KOPT-K1 (cell line): ENCODE data around the gene SETDB2.

Experiments used
- H3K27ac ChIP-seq: fragments of 200-600 bp; sonication (generic); 2 replicates; pipeline ENCODE4 v1.5.1; 2016; ENCODE audit warnings: antibody characterized with exemption, mild to moderate bottlenecking, low read depth, low read length; ENCODE audit not compliant: poor library complexity, severe bottlenecking
- H3K36me3 ChIP-seq: fragments of 200-600 bp; sonication (generic); 2 replicates; pipeline ENCODE4 v1.5.1; 2017; ENCODE audit warnings: antibody characterized with exemption, mild to moderate bottlenecking, low read length, moderate library complexity; ENCODE audit not compliant: insufficient read depth
- H3K9me3 ChIP-seq: fragments of 200-600 bp; sonication (generic); 2 replicates; pipeline ENCODE4 v1.5.1; 2017; ENCODE audit warnings: antibody characterized with exemption, low read length, mild to moderate bottlenecking; ENCODE audit not compliant: insufficient read depth, poor library complexity, severe bottlenecking

The SETDB2 gene, protein sequence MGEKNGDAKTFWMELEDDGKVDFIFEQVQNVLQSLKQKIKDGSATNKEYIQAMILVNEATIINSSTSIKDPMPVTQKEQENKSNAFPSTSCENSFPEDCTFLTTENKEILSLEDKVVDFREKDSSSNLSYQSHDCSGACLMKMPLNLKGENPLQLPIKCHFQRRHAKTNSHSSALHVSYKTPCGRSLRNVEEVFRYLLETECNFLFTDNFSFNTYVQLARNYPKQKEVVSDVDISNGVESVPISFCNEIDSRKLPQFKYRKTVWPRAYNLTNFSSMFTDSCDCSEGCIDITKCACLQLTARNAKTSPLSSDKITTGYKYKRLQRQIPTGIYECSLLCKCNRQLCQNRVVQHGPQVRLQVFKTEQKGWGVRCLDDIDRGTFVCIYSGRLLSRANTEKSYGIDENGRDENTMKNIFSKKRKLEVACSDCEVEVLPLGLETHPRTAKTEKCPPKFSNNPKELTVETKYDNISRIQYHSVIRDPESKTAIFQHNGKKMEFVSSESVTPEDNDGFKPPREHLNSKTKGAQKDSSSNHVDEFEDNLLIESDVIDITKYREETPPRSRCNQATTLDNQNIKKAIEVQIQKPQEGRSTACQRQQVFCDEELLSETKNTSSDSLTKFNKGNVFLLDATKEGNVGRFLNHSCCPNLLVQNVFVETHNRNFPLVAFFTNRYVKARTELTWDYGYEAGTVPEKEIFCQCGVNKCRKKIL

DNA sequence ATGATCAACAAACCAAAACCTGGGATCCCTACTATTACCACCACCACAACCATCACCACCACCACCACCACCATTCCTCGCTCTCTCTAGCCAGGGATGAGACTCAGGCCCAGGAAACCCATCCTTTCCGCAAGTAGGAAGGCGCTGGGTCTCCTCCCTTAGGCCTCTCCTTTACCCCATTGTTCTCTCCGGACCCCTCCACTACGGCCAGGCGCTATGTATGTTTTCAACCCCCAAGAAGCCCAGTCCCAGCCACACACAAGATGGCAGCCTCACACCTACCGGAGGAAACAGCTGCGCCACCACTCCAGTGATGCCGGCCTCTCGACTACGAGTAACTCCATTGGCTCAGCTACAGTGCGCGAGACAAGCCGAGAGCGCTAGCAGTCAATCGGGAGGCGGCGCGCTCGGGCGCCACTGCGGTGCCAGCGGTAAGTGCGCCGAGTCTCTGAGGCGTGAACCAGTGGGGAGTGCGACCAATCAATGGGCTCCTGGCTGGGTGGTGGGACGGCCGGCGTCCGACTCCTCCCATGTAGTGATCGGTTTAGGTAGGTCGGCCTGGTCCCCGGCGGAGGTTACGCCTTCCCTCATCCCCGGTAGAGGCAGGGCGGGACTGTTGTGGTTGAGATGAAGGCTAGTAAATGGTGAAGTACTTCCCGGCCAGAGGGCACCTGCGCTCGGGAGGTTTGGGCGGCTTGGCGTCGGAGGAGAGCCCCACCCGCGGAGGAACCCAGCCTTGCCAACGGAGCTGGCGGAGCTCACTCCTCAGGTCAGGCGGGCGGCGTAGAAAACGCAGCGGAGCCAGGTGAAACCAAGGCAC is at the start of gene SETDB2, which contains the start of gene CAB39L:
TSS of gene SETDB2 (plus strand) at position 571 of the 820 bp plus-strand sequence. CDS start 7,620 bp downstream, outside the sequence.
TSS of gene CAB39L (minus strand) at position 361 of the 820 bp plus-strand sequence. CDS start 61,154 bp downstream, outside the sequence.
- Histone ChIP-seq H3K9me3 (no peaks in the 10 kb centered on the region), H3K27ac (peak within 1 kb of the TSS; percentile 82), H3K36me3 (no peaks in the 10 kb centered on the region)

DNA sequence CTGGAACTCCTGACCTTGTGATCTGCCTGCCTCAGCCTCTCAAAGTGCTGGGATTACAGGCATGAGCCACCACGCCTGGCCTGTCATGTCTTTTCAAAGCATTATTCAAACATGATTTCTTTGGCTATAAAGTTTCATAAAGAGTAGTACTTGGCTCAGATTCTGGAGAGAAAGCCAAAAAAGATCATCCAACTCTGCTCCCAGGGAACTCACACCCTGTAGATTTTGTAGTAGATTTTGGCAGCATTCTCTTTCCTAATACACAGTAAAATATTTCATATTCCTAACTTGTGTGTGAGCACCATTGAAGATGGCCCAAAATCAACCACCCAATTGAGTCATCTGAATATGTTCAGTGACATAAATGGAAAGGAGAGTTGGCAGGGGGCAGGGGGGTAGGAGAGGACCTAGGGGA is 48.6 kb upstream of the SETDB2 start:
- Histone ChIP-seq H3K36me3 (no peaks in the 10 kb centered on the region), H3K9me3 (no peaks in the 10 kb centered on the region), H3K27ac (no peak overlapping the region)

DNA sequence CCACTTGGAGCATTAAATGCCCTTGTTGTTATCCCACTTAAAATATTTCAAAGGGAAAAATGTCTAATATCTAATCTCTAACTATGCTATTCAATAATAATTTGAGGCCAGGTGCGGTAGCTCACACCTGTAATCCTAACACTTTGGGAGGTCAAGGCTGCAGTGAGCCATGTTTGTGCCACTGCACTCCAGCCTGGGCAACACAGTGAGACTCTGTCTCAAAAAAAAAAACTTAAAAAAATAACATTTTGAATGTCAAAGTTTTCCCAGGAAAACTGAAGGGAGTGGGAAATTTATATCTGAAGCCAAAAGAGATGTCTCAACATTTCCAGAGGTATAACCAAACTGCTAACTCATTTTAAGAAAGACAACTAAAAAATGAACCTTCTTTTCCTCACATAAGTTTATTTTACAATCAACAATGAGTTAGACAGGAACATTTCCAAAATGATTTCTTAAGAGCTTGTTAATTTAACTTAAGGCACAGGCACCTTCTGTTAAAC is 48.1 kb upstream of the SETDB2 start:
- Histone ChIP-seq H3K9me3 (no peaks in the 10 kb centered on the region), H3K27ac (no peak overlapping the region), H3K36me3 (no peaks in the 10 kb centered on the region)

DNA sequence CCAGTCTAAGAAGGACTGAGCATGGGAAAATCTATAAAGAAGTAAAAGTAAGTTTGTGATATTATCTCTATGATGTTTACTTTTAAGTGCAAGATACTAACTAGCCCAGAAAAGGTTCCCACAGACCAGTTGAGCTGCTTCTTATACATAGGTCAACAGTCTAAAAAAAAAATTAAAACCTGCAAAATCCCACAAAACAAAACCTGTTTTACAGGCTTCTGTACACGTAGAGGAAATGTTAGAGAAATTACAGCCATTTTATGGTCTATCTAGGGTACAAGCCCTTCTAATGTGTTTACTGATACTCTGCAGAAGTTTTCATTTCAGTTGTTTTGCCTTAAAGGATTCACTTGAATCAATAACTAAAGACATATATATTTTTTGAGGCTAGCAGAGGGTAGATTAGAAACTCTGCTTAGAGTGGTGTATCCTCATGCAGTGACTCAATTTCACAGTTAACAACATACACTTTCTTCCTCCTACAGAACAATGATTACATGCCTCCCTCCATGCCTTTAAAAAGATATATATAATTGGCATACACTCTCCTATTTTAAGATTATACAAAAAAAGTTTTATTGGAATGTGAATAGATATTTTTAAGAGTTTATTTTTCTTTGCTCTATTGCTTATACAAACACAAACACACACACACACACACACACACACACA is 44.1 kb upstream of the SETDB2 start:
- Histone ChIP-seq H3K27ac (no peak overlapping the region), H3K36me3 (no peaks in the 10 kb centered on the region), H3K9me3 (peaks cover 7% of the 10 kb centered on the region)

DNA sequence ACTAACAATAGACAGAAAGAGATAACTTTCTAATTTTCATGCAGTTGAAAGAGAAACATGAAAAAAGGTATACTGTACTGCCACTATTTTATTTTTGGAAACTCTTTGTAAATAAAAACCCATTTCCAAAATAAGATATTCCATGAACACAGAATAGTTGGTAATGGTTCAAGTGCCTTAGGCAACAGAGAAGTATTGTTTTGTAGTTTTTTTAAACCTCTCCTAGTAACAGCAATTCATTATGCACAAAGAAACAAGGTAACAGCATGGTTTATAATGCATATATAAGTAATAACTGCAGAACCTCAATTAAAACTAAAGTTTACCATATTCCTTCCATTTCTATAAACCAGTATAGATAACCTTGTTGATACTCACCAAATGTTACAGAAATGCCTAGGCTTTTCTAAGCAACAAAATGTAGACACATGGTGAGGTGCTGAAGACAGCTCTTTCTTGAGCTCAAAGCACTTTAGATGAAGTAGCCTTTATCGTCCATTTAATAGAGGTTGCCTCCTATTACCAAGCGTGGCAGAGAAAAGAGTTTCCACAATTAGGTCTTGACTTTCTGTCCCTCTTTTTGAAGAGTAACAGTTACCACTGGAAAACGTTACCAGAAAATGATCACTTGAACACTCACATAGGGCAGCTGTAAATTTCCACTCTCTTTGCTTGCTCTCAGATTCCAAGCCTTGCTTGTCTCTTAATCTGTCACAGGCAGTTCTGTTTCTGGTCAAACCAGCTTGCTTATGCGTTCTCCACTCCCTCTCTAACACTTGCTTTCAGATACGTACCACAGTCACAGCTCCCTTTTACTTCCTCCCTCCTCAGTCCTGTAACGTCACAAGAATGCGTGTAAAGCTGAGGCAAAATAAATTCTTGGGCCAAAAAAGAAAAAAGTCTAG is 43.1 kb upstream of the SETDB2 start:
- Histone ChIP-seq H3K27ac (no peak overlapping the region), H3K36me3 (no peaks in the 10 kb centered on the region), H3K9me3 (peaks cover 15% of the 10 kb centered on the region)

DNA sequence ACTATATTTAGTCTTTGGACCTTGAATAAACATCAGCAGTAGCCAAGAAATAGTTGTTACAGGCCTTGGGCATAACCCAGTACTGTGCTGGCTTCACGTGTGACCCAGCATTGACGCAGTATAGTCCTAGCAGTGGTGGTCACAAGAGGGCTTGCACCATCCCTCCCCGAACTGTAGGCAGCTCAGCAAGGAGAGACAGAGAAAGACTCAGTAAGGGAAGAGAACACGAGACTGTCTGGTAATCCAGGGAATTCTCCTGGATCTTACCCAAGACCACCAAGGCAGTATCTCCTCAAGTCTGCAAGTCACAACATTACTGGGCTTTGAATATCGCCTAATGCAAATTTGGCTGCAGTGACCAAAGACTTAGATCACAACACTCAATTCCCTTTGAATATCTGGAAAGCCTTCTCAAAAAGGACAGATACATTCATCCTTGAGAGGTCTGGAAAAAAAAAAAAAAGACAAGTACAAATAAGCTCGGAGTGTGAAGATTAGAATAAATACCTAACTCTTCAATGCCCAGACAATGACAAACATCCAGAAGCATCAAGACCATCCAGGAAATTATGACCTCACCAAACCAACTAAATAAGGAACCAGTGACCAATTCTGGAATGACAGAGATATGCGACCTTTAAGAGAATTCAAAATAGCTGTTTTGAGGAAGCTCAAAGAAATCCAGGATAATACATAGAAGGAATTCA is 39.9 kb upstream of the SETDB2 start:
- Histone ChIP-seq H3K9me3 (peaks cover 15% of the 10 kb centered on the region), H3K27ac (no peak overlapping the region), H3K36me3 (no peaks in the 10 kb centered on the region)

DNA sequence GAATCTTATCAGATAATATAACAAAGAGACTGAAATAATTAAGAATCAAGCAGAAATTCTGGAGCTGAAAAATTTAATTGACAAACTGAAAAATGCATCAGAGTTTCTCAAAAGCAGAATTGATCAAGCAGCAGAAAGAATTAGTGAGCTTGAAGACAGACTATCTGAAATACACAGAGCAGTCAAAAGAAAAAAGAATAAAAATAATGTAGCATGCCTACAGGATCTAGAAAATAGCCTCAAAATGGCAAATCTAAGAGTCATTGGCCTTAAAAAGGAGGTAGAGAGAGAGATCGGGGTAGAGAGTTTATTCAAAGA is 39.4 kb upstream of the SETDB2 start:
- Histone ChIP-seq H3K36me3 (no peaks in the 10 kb centered on the region), H3K27ac (no peak overlapping the region), H3K9me3 (peaks cover 15% of the 10 kb centered on the region)

DNA sequence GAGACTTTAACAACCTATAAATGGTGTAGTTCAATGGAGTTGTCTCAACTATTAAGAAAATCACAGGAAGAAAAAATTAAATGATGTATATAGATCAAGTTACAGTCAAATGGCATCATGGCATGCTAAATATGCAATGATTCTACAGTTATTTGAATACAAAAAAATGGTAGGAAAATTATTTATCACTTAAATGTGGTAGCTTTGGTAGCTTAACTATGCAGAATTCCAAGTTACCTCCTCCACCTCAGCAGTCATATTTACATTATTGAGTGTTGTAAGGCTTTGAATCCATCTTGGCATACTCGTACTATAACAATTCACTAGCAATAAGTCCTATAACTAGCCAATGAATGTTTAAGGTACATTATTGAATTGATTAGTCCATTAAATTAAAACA is 37.0 kb upstream of the SETDB2 start:
- no peak overlapping the region for H3K27ac ChIP-seq
- peaks cover 15% of the 10 kb centered on the region for H3K9me3 ChIP-seq
- no peaks in the 10 kb centered on the region for H3K36me3 ChIP-seq

DNA sequence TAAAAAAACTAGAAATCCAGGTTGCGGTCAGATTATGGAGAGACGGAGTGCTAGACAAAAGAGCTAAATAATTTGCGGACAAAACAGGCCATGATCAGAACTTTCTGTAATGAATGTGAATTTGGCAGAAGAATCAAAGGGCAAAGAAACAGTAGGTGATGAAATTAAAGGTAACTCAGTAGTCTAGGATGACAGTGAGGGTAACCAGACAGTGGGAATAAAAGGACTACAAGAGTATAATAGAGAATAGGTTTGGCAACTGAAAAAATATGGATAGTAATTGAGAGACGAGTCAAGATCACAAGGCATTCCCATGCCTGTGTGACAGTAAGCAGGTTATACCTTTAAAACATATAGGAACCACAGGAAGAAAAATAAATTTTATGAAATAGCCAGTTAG is 36.1 kb upstream of the SETDB2 start:
- Histone ChIP-seq H3K9me3 (peaks cover 15% of the 10 kb centered on the region), H3K36me3 (no peaks in the 10 kb centered on the region), H3K27ac (no peak overlapping the region)

DNA sequence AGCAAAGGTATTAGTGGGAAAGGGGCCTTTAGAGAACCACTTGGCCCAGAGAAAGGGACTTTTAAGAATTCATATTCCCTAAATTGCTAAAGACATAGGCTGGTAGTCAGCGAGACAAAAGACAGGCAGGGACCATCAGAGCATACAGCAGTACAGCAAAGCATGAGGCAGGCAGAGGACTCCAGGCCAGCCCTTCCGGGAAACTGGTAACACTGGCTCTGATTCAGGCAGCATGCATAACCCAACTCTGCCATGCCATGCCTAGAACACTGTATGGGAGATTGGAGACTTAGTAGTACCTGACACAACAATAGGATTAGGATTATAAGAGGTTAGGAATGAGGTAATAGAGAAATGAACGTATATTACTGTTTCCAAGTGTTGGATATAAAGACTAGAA is 35.1 kb upstream of the SETDB2 start:
- Histone ChIP-seq H3K36me3 (no peaks in the 10 kb centered on the region), H3K9me3 (peaks cover 15% of the 10 kb centered on the region), H3K27ac (no peak overlapping the region)

DNA sequence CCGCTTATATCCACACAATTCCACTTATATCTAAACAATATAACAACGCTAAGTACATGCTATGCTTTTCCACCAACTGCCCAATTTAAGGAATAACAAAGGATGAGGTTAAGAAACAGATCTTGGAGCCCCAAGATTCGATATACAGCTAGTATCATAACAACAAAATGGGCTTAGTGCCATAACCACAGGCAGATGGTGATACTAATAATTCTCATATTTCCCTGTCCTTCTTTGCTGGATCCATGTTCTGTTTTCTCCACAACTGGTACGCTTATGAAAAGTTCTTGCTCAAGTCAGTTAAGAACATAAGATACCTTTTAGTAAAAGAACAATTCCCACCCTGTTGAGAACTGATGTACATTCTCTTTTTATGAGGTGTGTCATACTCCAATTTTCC is 34.1 kb upstream of the SETDB2 start:
- Histone ChIP-seq H3K36me3 (no peaks in the 10 kb centered on the region), H3K27ac (no peak overlapping the region), H3K9me3 (peaks cover 8% of the 10 kb centered on the region)

DNA sequence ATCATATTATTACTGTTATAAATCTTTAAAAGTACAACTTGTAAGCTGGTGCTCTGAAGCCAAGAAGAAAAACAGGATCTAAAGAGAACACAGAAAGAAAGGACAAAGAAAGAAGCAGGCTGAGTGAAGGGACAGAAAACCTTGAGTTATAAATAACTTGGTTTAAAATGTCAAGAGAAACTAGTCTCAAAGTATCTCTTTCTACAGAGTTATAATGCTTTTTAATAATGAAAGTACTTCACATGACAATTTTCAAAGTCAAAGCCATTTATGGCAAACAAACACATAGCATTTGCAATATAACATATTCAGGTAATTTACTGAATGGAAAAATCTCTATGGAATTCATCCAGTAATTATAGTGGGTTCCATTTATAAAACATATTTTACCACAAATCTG is 33.6 kb upstream of the SETDB2 start:
- no peaks in the 10 kb centered on the region for H3K36me3 ChIP-seq
- peaks cover 3% of the 10 kb centered on the region for H3K9me3 ChIP-seq
- H3K27ac ChIP-seq = no peak overlapping the region

DNA sequence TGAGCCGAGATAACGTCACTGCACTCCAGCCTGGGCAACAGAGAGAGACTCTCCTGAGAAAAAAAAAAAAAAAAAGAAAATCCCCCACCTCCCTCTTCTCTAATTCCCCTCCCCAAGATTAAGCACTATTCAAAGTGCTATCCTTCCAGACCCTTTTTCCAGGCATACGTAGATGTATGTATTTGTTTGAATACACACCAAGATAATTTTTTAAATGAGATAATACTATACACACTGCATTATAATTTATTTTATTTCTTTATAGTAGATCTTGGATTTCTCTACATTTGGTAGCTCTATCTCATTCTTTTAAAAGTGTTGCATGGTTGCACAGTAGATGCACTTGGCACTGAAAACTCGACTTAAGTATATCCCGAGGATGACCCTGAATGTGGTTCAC is 32.7 kb upstream of the SETDB2 start:
- Histone ChIP-seq H3K27ac (no peak overlapping the region), H3K9me3 (no peaks in the 10 kb centered on the region), H3K36me3 (no peaks in the 10 kb centered on the region)
